ENCODE results near the gene OSBPL5. TPM values are rescaled to one million over a fixed set of nuclear protein-coding genes. Genes with fewer than 3 reads are reported as not detected.

The OSBPL5 gene
- polyA plus RNA-seq, 3 donors = 3.1 to 30.3 (median 6.8) TPM

DNA sequence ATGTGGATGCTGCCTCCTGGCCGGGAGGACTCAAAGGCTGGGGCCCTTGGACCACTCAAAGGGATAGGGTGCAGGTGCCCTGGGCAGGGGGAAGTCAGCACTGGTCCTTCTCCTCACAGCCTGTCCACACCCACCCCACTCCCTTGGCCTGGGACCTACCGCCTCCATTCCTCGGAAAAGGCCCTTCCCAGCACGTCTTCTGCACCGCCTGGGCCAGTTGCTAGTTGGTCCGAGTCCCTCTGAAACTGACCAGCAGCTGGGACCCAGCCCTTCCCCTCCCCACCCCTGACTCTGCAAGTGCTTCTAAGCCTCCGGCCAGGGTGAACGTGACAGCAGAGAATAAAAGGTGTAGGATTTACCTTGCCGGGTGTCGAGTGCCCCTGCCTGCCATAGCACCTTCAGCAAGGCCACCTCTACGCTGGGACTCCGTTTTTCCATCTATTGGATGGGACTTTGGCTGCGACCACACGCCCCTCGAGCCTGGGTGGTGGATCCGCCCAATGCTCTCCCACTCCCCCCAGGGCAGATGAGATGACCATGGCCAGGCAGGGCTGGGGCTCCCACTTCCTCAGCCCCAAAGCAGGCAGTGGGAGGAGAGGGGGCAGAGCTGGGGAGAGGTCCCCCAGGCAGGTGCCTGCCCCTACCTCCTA lies 37.3 kb downstream of the OSBPL5 start:
- no peak overlapping the region for H3K4me3 ChIP-seq (replicated peaks in 1 of 3; ENCODE audit: low read depth in 2 of 3, low read length in 3 of 3)
- intact Hi-C loops (cut with micrococcal nuclease) = no loop called here
- no peaks in the 10 kb centered on the region for H3K9me3 ChIP-seq (replicated peaks in 1 of 2; ENCODE audit: control insufficient read depth in 1 of 2, insufficient read depth in 1 of 2, low read length in 2 of 2)
- peaks cover 81% of the 10 kb centered on the region for H4K20me1 ChIP-seq (ENCODE audit: insufficient read depth, low read length)
- no peak overlapping the region for H2AFZ ChIP-seq (ENCODE audit: insufficient read depth, low read depth, low read length, poor library complexity, severe bottlenecking)
- Mint-ChIP-seq H3K27me3 (ENCODE audit: low read depth in 3 of 3) (peaks cover 0 to 6% (median 5%) of the 10 kb centered on the region in 3 donors), H3K4me1 (peaks cover 25% of the 10 kb centered on the region), H3K36me3 (peaks cover 31 to 66% of the 10 kb centered on the region in 2 donors), H3K27ac (no peak overlapping the region), H3K4me3 (no peak overlapping the region), H3K9me3 (peaks cover 0 to 2% (median 0%) of the 10 kb centered on the region in 7 donors)
- H3K9ac ChIP-seq (ENCODE audit: insufficient read depth, low read length, poor library complexity, severe bottlenecking) = no peak overlapping the region
- H3K36me3 ChIP-seq (replicated peaks in 1 of 2; ENCODE audit: control insufficient read depth in 1 of 2, insufficient read depth in 2 of 2, low read length in 2 of 2) = peaks cover 17 to 47% of the 10 kb centered on the region in 2 donors
- H3K79me2 ChIP-seq (ENCODE audit: insufficient read depth, low read length) = peaks cover 8% of the 10 kb centered on the region
- no peaks in the 10 kb centered on the region for H3K27me3 ChIP-seq (ENCODE audit: control insufficient read depth in 2 of 2, insufficient read depth in 2 of 2, low read length in 2 of 2)
- no peak for DNase-seq
- peaks cover 20 to 29% of the 10 kb centered on the region in 2 donors for H3K4me1 ChIP-seq (ENCODE audit: control insufficient read depth in 1 of 2, insufficient read depth in 2 of 2, low read length in 2 of 2)
- no peak overlapping the region for H3K4me2 ChIP-seq (replicated peaks; ENCODE audit: extremely low read depth, low read length, poor library complexity, severe bottlenecking)
- 91% methylated on average over 9 of the region's 16 CpGs for WGBS (ENCODE audit: insufficient coverage)
- TF ChIP-seq, protein P1, sequence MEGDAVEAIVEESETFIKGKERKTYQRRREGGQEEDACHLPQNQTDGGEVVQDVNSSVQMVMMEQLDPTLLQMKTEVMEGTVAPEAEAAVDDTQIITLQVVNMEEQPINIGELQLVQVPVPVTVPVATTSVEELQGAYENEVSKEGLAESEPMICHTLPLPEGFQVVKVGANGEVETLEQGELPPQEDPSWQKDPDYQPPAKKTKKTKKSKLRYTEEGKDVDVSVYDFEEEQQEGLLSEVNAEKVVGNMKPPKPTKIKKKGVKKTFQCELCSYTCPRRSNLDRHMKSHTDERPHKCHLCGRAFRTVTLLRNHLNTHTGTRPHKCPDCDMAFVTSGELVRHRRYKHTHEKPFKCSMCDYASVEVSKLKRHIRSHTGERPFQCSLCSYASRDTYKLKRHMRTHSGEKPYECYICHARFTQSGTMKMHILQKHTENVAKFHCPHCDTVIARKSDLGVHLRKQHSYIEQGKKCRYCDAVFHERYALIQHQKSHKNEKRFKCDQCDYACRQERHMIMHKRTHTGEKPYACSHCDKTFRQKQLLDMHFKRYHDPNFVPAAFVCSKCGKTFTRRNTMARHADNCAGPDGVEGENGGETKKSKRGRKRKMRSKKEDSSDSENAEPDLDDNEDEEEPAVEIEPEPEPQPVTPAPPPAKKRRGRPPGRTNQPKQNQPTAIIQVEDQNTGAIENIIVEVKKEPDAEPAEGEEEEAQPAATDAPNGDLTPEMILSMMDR (IDR thresholded peaks at IDR 0.05) = no peak
- H3K27ac ChIP-seq (ENCODE audit: low read depth in 1 of 2, low read length in 2 of 2) = no peak overlapping the region

GRCh38 chr11:3126901-3127691 lies 38.0 kb downstream of the OSBPL5 start:
- TF ChIP-seq, protein P1 (IDR thresholded peaks at IDR 0.05) = no peak
- 80% methylated on average over 19 of the region's 24 CpGs for WGBS (ENCODE audit: insufficient coverage)
- H3K27ac Mint-ChIP-seq = no peak overlapping the region
- peaks cover 0 to 5% (median 5%) of the 10 kb centered on the region in 3 donors for H3K27me3 Mint-ChIP-seq (ENCODE audit: low read depth in 3 of 3)
- H3K36me3 Mint-ChIP-seq = peaks cover 33 to 66% of the 10 kb centered on the region in 2 donors
- intact Hi-C loops (cut with micrococcal nuclease) = no loop called here
- Histone ChIP-seq H3K4me3 (replicated peaks in 1 of 3; ENCODE audit: low read depth in 2 of 3, low read length in 3 of 3) (no peak overlapping the region), H2AFZ (ENCODE audit: insufficient read depth, low read depth, low read length, poor library complexity, severe bottlenecking) (no peak overlapping the region), H3K36me3 (replicated peaks in 1 of 2; ENCODE audit: control insufficient read depth in 1 of 2, insufficient read depth in 2 of 2, low read length in 2 of 2) (peaks cover 24 to 51% of the 10 kb centered on the region in 2 donors), H3K27ac (ENCODE audit: low read depth in 1 of 2, low read length in 2 of 2) (no peak overlapping the region), H3K27me3 (ENCODE audit: control insufficient read depth in 2 of 2, insufficient read depth in 2 of 2, low read length in 2 of 2) (no peaks in the 10 kb centered on the region), H3K4me1 (ENCODE audit: control insufficient read depth in 1 of 2, insufficient read depth in 2 of 2, low read length in 2 of 2) (peaks cover 20 to 29% of the 10 kb centered on the region in 2 donors), H3K9ac (ENCODE audit: insufficient read depth, low read length, poor library complexity, severe bottlenecking) (no peak overlapping the region), H4K20me1 (ENCODE audit: insufficient read depth, low read length) (peaks cover 74% of the 10 kb centered on the region), H3K9me3 (replicated peaks in 1 of 2; ENCODE audit: control insufficient read depth in 1 of 2, insufficient read depth in 1 of 2, low read length in 2 of 2) (no peaks in the 10 kb centered on the region), H3K4me2 (replicated peaks; ENCODE audit: extremely low read depth, low read length, poor library complexity, severe bottlenecking) (no peak overlapping the region), H3K79me2 (ENCODE audit: insufficient read depth, low read length) (peaks cover 2% of the 10 kb centered on the region)
- peaks cover 25% of the 10 kb centered on the region for H3K4me1 Mint-ChIP-seq
- peak overlapping the region in 1 of 2 donors; percentile 21 for H3K4me3 Mint-ChIP-seq
- DNase-seq = no peak
- H3K9me3 Mint-ChIP-seq = peaks cover 0 to 2% (median 0%) of the 10 kb centered on the region in 7 donors
